Vagina (tissue), 2 donors: ENCODE measurements around the gene CDC34.

Experiments used
- POLR2A ChIP-seq, 2 donors: fragments of 450-650 bp; IDR thresholded peaks; one replicate each; pipeline ENCODE4 v1.6.1; 2017; ENCODE audit warnings: antibody characterized with exemption in 2 of 2, mild to moderate bottlenecking in 2 of 2, moderate library complexity in 2 of 2
- TF ChIP-seq, protein P1 (sequence below), 3 experiments: fragments of 450-650 bp in 2 of 3; fragments of 200-600 bp in 1 of 3; sonication (generic) in 1 of 3; IDR thresholded peaks; one replicate each; pipeline ENCODE4 v1.5.1; 2017 to 2019; ENCODE audit warnings: antibody characterized with exemption in 3 of 3, mild to moderate bottlenecking in 2 of 3, moderate library complexity in 2 of 3

DNA sequence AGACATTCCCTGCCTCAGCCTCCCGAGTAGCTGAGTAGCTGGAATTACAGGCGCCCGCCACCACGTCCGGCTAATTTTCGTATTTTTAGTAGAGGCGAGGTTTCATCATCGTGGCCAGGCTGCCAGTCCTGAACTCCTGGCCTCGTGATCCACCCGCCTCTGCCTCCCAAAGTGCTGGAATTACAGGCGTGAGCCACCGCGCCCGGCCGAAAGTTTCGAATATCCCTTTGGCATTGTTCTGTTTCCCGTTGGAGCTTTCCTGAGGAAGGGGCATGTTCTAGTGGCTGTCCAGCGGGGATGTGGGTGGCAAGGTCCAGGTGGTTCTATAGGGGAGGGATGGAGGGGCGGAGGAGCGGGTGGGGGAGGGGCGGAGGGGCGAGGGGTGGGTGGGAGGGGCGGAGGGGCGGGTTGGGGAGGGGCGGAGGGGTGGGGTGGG, 38.7 kb downstream of the CDC34 start:
- TF ChIP-seq, protein P1, sequence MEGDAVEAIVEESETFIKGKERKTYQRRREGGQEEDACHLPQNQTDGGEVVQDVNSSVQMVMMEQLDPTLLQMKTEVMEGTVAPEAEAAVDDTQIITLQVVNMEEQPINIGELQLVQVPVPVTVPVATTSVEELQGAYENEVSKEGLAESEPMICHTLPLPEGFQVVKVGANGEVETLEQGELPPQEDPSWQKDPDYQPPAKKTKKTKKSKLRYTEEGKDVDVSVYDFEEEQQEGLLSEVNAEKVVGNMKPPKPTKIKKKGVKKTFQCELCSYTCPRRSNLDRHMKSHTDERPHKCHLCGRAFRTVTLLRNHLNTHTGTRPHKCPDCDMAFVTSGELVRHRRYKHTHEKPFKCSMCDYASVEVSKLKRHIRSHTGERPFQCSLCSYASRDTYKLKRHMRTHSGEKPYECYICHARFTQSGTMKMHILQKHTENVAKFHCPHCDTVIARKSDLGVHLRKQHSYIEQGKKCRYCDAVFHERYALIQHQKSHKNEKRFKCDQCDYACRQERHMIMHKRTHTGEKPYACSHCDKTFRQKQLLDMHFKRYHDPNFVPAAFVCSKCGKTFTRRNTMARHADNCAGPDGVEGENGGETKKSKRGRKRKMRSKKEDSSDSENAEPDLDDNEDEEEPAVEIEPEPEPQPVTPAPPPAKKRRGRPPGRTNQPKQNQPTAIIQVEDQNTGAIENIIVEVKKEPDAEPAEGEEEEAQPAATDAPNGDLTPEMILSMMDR (IDR thresholded peaks at IDR 0.05), result no peak
- TF ChIP-seq POLR2A (IDR thresholded peaks at IDR 0.05), result no peak
